HS-27A (cell line): ENCODE results near the gene VCAN.

ENCODE experiments used
- DNase-seq: peaks from one replicate; pipeline ENCODE4 v3.0.0-alpha.2; 2012; ENCODE audit warnings: low read depth, missing footprints

VCAN gene

GRCh38 chr5:83494666-83495065 lies 23.1 kb downstream of the VCAN start:
- DNase-seq, result no peak

DNA sequence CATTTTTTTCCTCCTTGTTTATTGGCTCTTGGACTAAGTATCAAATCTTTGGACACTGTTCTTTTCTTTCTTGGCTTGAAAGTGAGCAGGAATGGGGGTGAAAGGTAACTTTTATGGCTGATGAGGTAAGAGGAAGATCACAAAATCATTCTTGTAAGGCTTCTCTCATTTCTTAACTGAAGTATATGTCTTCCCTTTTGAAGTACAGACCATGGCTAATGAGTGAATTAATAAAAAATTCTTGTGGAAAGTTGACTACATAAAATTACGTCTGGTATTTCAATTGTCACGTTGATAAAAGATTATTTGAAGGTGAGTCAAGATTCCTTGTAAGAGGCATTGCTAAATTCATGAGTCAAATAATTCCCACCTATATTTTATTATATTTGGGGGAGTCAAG lies 25.1 kb downstream of the VCAN start:
- DNase-seq, result no peak

GRCh38 chr5:83498585-83498984 lies 27.0 kb downstream of the VCAN start:
- DNase-seq, result no peak

- DNase-seq, result no peak
These were observed 32.1 kb downstream of the VCAN start for GRCh38 chr5:83503662-83504061.

DNA sequence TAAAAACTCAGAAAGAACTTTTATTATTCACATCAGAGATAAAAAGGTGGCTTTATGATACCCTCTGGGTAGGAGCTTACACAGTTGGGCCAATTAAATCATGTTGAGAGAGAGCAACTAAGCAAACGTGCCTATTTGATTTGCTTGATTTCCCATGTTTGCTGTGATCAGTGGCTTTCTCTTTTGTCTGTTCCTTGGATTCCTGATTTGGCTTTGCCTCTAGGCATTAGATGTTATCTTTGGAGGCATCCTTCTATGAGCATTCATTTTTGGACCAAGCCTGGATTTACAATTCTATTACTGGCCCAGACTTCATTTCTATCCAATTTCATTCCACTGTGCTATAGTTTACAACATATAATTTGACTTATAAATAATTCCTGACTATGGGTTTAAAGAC lies 35.9 kb downstream of the VCAN start:
- no peak for DNase-seq

DNA sequence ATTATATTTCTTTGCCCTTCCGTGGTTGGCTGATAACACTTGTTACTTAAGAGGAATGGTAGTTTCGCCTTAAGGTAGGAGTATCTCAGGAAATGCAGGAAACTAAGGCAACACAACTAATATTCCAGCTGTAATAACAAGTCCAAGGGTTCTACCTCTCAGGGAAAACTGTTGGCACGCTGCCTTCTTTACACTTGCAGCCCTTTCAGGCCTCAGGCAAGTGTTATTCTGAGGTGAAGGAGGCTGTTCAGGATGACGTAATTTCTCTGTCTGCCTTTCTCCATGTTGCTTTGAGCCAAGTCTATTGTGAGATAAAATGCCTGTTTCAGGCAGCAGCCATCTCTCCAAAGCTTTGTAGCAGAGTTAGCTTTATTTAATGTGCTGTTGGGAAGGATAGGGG lies 38.0 kb downstream of the VCAN start:
- DNase-seq, result no peak

DNA sequence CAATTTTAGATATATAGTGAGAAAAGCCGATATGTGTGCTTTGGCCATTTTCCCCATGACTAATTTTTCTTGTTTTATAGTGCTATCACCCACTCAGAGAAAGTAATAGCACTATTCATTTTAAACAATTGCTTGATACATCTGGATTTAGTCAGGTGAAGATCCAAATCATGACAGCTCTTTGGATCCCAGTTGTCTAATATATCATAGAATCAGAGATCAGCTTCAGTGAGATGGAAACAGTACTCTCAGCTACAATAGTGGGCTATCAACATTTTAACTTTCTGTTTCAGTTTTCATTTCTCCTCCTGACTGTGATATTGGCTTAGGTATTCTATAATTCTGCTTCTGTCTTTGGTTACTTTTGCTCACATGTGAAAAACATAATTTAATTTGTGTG lies 38.7 kb downstream of the VCAN start:
- DNase-seq, result no peak

- no peak for DNase-seq
These were observed 40.7 kb downstream of the VCAN start for GRCh38 chr5:83512061-83512745.

DNA sequence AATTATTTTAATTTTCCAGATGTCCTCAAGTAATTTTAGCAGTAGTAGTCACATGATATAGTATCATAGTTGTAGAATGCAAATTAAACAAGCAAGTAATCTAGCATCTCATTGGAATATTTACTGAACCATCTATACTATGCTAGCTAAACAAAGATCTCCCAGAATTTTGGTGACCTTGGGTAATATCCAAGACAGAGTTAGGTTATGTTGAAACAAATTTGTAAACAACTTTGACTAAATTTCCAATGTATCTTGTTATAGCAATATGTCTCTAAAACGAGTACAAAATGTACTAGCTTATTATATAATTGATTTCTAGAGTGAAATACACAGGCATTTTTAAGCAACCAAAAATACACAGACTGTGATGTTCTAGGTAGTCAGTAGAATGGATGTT lies 41.5 kb downstream of the VCAN start:
- DNase-seq, result no peak

DNA sequence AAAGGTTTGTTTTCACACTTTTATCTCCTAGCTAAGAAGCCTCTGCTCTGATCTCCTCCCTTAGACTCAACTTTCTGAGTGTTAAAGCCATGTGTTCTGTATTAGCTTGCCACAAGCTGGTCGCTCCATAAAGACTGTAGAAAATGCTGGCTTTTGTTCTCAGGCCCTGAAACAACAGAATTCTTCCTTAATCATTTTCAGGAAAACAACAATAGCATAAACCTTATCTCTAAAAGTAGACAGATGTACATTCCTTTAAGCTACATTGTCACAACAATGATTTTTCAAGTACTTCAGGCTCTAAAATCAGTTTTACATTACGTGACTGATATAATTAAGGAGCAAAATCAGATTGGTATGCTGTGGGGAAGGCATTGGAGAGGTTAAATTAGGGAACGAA lies 41.9 kb downstream of the VCAN start:
- no peak for DNase-seq

- DNase-seq, result no peak
These were observed 44.8 kb downstream of the VCAN start for GRCh38 chr5:83516377-83516776.

GRCh38 chr5:83517072-83517687 lies 45.6 kb downstream of the VCAN start:
- DNase-seq, result no peak

GRCh38 chr5:83517688-83518085 lies 46.1 kb downstream of the VCAN start:
- no peak for DNase-seq

DNA sequence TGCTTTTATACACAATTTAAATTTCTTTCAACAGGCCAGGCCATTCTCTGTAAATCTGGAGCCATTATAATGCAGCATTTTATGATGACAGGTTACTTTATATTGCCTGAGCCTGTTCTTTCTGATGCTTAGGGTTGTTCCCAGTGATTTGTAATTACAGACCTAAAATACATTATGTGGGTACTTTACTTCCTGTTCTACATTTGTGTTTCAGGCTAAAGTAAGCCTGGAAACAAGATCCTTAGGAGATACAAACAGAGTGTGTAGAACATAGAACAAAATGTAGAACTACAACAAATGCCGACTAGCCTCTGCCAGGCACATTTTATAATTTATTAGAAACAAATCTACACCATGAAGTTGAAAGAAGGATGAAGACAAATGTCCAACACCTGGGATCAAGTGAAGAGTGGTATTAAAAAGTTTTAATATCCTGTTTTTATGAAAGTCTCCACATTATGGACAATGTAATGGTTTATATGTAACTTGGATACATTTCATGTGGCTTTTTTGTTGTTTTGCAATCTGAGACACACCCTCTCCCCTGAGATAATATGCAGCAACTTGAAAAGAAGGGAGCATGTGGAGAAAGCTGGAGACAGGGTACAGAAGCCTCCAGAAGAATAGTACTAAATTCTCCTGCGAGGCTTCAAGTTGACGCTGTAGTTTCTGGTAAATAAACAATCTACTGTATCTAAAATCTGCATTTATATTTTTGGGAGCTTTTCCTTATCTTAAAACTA lies 46.9 kb downstream of the VCAN start:
- no peak for DNase-seq

- no peak for DNase-seq
These were observed 50.9 kb downstream of the VCAN start for GRCh38 chr5:83522446-83522845.

GRCh38 chr5:83523929-83524328 lies 52.4 kb downstream of the VCAN start:
- DNase-seq, result no peak

DNA sequence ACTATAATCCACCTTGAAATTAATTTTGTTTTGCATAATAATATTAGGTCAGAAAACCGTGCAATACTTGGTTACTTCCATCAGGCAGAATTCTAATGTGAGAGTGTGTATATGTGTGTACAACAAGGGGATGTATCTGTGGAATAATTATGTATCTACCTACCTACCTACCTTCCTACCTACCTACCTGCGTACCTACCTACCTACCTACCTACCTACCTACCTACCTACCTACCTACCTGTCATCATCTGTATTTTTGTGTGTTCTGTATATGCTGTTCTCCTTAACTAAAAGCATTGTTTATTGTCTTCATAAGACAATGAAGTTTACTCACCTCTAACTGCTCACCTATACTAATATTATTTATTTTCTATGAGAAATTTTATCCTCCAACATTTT lies 52.8 kb downstream of the VCAN start:
- DNase-seq, result no peak

GRCh38 chr5:83524991-83525390 lies 53.4 kb downstream of the VCAN start:
- no peak for DNase-seq

DNA sequence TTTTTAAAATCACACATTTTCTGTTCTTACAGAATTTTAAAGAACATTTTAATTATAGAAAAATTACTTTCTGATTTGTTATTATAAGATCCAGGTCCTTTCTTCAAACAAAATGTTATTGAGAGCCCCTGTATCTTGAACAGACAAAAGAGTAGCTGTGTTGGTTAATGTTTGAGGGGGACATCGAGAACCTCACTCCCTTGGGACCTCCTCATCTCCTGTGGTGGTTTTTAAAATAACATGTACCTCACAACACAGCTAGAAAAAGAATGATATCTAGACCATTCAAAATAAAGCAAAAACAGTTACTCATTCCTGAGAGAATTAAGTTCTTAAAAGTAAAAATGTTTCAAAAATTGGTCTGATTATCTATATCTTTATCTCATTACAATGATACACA lies 54.7 kb downstream of the VCAN start:
- no peak for DNase-seq

DNA sequence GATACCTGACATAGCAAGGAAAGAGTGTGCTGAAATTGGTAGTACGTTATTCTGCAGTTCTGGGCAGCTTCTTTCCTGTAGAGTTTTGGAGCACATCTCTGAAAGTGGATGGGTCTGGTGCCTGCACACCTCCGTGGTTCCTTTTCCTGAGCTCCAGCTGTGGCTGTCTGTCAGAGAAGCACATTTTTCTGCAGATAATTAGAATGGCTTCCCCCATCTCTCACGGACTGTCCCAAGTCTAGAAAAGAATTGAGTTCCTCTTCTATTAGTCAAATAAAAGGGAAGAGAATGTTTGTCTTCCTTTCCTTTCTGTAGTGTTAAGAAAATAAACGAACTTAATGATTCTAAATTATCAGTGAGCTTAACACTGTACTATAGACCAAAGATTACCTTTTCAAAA lies 55.7 kb downstream of the VCAN start:
- no peak for DNase-seq

GRCh38 chr5:83527722-83528438 lies 56.3 kb downstream of the VCAN start:
- no peak for DNase-seq

- no peak for DNase-seq
These were observed 56.9 kb downstream of the VCAN start for GRCh38 chr5:83528439-83528769.

- DNase-seq, result no peak
These were observed 58.6 kb downstream of the VCAN start for GRCh38 chr5:83530193-83530592.
